Small intestine (tissue), 7 donors: Measurements from ENCODE around the gene CAVIN1. TPM values are rescaled to one million over a fixed set of nuclear protein-coding genes. Genes with fewer than 3 reads are reported as not detected.
A peak's percentile ranks its signal among the peaks of the same experiment; 100 is the strongest.
"Not testable (repeated sequence)": the region's sequence is repeated elsewhere in the genome, so short reads cannot be mapped to it uniquely, and the experiment has no call there.

Experiments used
- DNase-seq, 2 donors: peaks; one replicate each; pipeline versions ENCODE4 v3.0.0 to v3.0.0-alpha.2; 2013
- FAIRE-seq: peaks from 2 replicates; lab custom pipeline; 2012; peaks lifted over from hg19 to GRCh38; lab: Jason Lieb, UNC
- H3K27ac ChIP-seq, 3 donors: one replicate each; pipeline ENCODE4 v1.5.1; 2013; ENCODE audit warnings: low read length in 2 of 3, mild to moderate bottlenecking in 2 of 3, control low read depth in 1 of 3, inconsistent platforms in 1 of 3, low read depth in 1 of 3, moderate library complexity in 1 of 3
- H3K27me3 ChIP-seq, 3 donors: one replicate each; pipeline ENCODE4 v1.6.1; 2013; ENCODE audit warnings: low read length in 3 of 3, inconsistent platforms in 1 of 3; ENCODE audit not compliant: control insufficient read depth in 3 of 3, insufficient read depth in 3 of 3
- H3K36me3 ChIP-seq, 3 donors: one replicate each; pipeline ENCODE4 v1.6.1; 2013; ENCODE audit warnings: low read length in 3 of 3, inconsistent platforms in 1 of 3, low read depth in 1 of 3, mild to moderate bottlenecking in 1 of 3, moderate library complexity in 1 of 3; ENCODE audit not compliant: control insufficient read depth in 3 of 3, insufficient read depth in 2 of 3
- H3K4me1 ChIP-seq, 3 donors: one replicate each; pipeline ENCODE4 v1.6.1; 2013; ENCODE audit warnings: low read length in 2 of 3, inconsistent platforms in 1 of 3, low read depth in 1 of 3, mild to moderate bottlenecking in 1 of 3, moderate library complexity in 1 of 3; ENCODE audit not compliant: control insufficient read depth in 3 of 3, insufficient read depth in 2 of 3
- H3K4me3 ChIP-seq, 3 donors: one replicate each; pipeline ENCODE4 v1.5.1; 2013; ENCODE audit warnings: low read length in 3 of 3, control low read depth in 1 of 3, inconsistent platforms in 1 of 3, low read depth in 1 of 3, mild to moderate bottlenecking in 1 of 3, moderate library complexity in 1 of 3
- H3K9me3 ChIP-seq, 2 donors: one replicate each; pipeline ENCODE4 v1.6.1; 2013; ENCODE audit warnings: low read depth in 1 of 2, low read length in 1 of 2; ENCODE audit not compliant: control insufficient read depth in 2 of 2, insufficient read depth in 1 of 2
- WGBS, 3 donors: extraction: QIAGEN DNeasy Blood & Tissue Kit; methylation state at CpG; one replicate each; pipeline ENCODE4 v1.1.7; 2013; 5-methylcytosine and 5-hydroxymethylcytosine counted together
- polyA plus RNA-seq, 4 donors: library from polyadenylated mRNA; stranded (reverse) in 3 of 4; unstranded in 1 of 4; fragments of 200-250 nt in 3 of 4; fragments of 120-200 nt in 1 of 4; gene quantifications; one replicate each; pipeline versions ENCODE4 v1.2.1 to v1.2.3, GENCODE V29; 2013
- donor health status: healthy with polysubstance abuse.
- donor health status: control.
- donor health status: control.
- donor health status: Bipolar disorder and iron deficiency.
- donor health status: healthy.

Gene CAVIN1
- polyA plus RNA-seq, 4 donors: 2.7 to 81.0 (median 16.3) TPM

DNA sequence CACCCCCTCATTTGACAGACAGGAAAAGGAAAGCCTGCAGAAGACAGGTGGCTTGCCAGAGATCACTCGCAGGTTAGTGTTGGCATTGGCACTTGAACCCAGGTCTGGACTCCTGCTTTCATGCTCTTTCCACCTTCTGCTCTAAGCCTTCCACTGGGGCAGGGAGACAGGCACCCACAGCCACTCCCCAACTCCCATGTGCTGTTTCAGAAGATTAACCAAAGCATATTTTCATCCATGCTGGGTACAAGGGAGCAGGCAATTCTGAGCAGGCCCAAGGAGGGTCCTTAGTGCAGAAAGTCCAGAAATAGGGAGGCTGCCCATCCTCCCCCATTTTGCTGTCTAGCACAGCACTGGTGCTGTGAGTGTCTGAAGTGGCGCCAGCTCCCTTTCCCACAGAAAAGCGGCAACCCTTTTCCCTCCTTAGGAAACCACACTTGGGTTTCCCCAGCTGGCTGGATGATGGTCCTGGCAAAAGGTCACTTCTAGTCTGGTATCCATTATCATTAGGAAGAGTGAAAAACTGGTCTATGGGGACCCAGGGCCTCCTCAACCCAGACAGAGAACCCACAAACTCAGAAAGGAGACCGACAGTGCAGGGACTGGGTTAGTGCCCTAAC lies 2.0 kb upstream of the CAVIN1 start:
- Histone ChIP-seq H3K36me3 (peaks cover 0 to under 1% (median 0%) of the 10 kb centered on the region in 3 donors), H3K27ac (no peak overlapping the region), H3K27me3 (peaks cover 0 to 44% (median 4%) of the 10 kb centered on the region in 3 donors), H3K4me3 (no peak overlapping the region), H3K4me1 (peaks cover 0 to 22% (median 2%) of the 10 kb centered on the region in 3 donors), H3K9me3 (no peaks in the 10 kb centered on the region)
- 82 to 88% (median 83%) methylated on average over 4 of the region's 4 CpGs for WGBS, 3 donors
- FAIRE-seq (no peak), DNase-seq (no peak)

GRCh38 chr17:42423766-42424165 lies 710 bp upstream of the CAVIN1 start:
- peaks cover 0 to 2% (median 0%) of the 10 kb centered on the region in 3 donors for H3K36me3 ChIP-seq
- H3K27ac ChIP-seq: peak overlapping the region in 1 of 3 donors; percentile 83
- H3K27me3 ChIP-seq: peaks cover 0 to 45% (median 4%) of the 10 kb centered on the region in 3 donors
- H3K9me3 ChIP-seq: no peaks in the 10 kb centered on the region
- peaks cover 0 to 18% (median 2%) of the 10 kb centered on the region in 3 donors for H3K4me1 ChIP-seq
- H3K4me3 ChIP-seq: no peak overlapping the region
- no peak for FAIRE-seq
- WGBS, 3 donors: 49 to 64% (median 64%) methylated on average over 11 of the region's 11 CpGs
- DNase-seq: no peak

DNA sequence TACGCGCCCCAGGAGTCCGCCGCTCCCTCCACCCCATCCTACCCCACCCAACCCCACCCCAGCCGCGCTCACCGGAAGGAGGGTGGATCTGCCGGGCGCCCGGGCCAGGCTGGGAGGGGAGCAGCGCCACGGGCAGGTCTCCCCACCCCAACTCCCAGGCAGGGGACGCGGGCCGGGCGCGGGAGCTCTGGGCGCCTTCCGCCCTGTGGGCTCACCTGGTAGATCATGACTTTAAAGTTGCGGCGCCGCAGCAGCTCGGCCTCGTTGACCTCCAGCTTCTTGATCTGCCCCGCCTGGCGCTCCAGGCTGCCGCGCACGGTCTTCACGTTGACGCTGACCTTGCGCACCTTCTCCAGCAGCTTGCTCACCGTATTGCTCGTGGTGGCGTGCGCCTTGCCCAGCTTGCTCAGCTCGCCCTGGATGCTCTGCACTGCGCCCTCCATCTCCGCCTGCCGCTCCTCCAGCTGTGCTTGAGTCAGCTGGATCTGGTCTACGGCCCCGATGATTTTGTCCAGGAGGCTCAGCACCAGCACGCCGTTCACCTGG lies 571 bp downstream of the CAVIN1 start:
- FAIRE-seq (no peak), DNase-seq (peak; percentile 56 to 82)
- peaks cover 0 to 16% (median 2%) of the 10 kb centered on the region in 3 donors for H3K4me1 ChIP-seq
- peaks cover 0 to 2% (median 0%) of the 10 kb centered on the region in 3 donors for H3K36me3 ChIP-seq
- peak overlapping the region; percentile 55 to 88 (median 68) for H3K4me3 ChIP-seq
- 0 to 1% (median 0%) methylated on average over 42 to 44 of the region's 44 CpGs for WGBS, 3 donors
- H3K9me3 ChIP-seq: no peaks in the 10 kb centered on the region
- peaks cover 0 to 45% (median 4%) of the 10 kb centered on the region in 3 donors for H3K27me3 ChIP-seq
- H3K27ac ChIP-seq: peak overlapping the region in 2 of 3 donors; percentile 83 to 92

DNA sequence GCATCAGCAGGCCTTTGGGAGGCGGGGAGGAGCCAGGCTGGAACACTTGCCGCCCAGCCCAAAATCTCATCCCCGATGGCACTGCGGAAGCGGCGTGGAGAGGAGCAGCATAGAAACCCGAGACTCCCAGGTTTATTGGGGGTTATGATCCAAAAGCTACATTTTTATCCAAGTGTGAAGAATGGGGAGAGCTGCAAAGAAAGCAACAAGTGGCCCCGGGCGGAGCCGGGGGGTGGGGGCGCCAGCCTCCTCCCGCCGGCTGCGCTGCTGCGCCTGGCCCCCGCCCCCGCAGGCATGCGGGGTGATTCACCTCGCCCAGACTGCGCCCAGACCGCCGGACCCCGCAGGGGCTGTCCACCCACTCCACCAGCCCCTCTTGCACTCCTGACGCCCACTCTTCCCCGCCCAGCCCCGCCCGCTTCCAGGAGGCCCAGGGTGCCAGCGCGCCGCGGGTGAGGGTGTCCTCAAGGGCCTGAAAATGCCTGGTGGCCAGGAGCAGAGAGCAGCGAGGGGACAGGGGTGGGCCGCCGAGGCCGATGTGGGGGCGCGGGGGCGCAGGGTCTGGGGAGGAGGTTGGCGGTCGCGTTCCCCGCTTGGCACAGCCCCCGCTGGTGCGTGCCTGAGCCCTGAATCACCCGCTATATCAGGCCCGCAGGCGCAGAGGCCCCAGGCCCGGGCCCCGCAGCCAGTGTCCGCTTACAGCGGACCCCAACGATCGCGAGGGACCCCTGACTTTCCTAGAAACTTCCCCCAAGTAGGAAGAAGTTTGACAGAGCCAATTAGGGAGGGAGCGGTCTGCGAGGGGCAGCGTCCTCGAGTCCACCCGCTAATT lies 1.3 kb downstream of the CAVIN1 start:
- FAIRE-seq: no peak
- Histone ChIP-seq H3K27ac (peak overlapping the region in 2 of 3 donors; percentile 83 to 89), H3K4me1 (peaks cover 0 to 16% (median 2%) of the 10 kb centered on the region in 3 donors), H3K9me3 (no peaks in the 10 kb centered on the region), H3K4me3 (peak overlapping the region; percentile 55 to 88 (median 68)), H3K36me3 (peaks cover 0 to 2% (median 0%) of the 10 kb centered on the region in 3 donors), H3K27me3 (peaks cover 0 to 45% (median 4%) of the 10 kb centered on the region in 3 donors)
- DNase-seq: peak in 1 of 2 donors; percentile 58
- 8 to 11% (median 11%) methylated on average over 55 to 59 of the region's 59 CpGs for WGBS, 3 donors

DNA sequence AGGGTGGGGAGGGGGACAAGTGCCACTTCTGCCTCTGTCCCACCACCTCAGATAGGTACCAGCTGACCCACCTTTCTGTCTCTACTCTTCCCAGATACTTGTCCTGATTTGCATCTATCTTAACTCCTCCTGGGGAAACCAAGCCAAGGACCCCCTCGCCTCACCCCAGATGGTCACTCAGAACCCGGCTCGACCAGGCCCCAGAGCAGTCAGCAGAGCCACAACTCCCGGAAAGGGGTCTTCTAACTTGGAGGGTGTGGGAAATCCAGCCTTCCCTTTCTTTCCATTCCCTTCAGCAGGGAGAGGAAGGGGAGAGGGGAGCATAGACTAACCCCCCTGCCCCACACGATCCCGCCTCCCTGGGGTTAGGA lies 1.9 kb downstream of the CAVIN1 start:
- peak overlapping the region in 2 of 3 donors; percentile 6 to 89 for H3K27ac ChIP-seq
- peaks cover 0 to 45% (median 4%) of the 10 kb centered on the region in 3 donors for H3K27me3 ChIP-seq
- peak overlapping the region in 2 of 3 donors; percentile 68 to 88 for H3K4me3 ChIP-seq
- no peaks in the 10 kb centered on the region for H3K9me3 ChIP-seq
- WGBS, 3 donors: 34 to 49% (median 49%) methylated on average over 6 of the region's 6 CpGs
- peaks cover 0 to 2% (median 0%) of the 10 kb centered on the region in 3 donors for H3K36me3 ChIP-seq
- DNase-seq (no peak), FAIRE-seq (no peak)
- peaks cover 0 to 16% (median 2%) of the 10 kb centered on the region in 3 donors for H3K4me1 ChIP-seq

DNA sequence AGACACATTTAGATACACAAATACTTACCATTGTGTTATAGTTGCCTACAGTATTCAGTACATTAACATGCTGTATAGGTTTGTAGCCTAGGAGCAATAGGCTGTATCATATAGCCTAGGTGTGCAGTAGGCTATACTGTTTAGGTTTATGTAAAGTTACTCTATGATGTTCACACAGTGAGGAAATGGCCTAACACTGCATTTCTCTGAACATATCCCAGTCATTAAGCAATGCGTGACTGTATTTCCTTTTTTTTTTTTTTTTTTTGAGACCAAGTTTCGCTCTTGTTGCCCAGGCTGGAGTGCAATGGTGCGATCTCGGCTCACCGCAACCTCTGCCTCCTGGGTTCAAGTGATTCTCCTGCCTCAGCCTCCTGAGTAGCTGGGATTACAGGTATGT lies 5.1 kb downstream of the CAVIN1 start:
- peaks cover 0 to 30% (median 4%) of the 10 kb centered on the region in 3 donors for H3K27me3 ChIP-seq
- 78 to 95% (median 91%) methylated on average over 1 to 5 of the region's 5 CpGs for WGBS, 3 donors
- not testable (repeated sequence) for H3K4me1 ChIP-seq, H3K36me3 ChIP-seq, FAIRE-seq, H3K4me3 ChIP-seq, H3K27ac ChIP-seq, H3K9me3 ChIP-seq, DNase-seq

- Histone ChIP-seq H3K9me3 (no peaks in the 10 kb centered on the region), H3K27me3 (no peaks in the 10 kb centered on the region), H3K4me1 (peaks cover 0 to 2% (median 0%) of the 10 kb centered on the region in 3 donors), H3K27ac (peak overlapping the region in 1 of 3 donors; percentile 7), H3K36me3 (peaks cover 0 to 9% (median 0%) of the 10 kb centered on the region in 3 donors), H3K4me3 (no peak overlapping the region)
- WGBS, 3 donors: 54 to 80% (median 63%) methylated on average over 6 to 7 of the region's 7 CpGs
- FAIRE-seq (no peak), DNase-seq (no peak)
These were observed 8.2 kb downstream of the CAVIN1 start for GRCh38 chr17:42414704-42415409.
